Measurements from ENCODE around the gene ATG9B. TPM values are rescaled to one million over a fixed set of nuclear protein-coding genes. Genes with fewer than 3 reads are reported as not detected.

Gene ATG9B
- total and polyA plus RNA-seq, 2 donors (not counting 1 experiment from before 2014, with no cell fraction given) = 5.1 to 7.2 TPM

GRCh38 chr7:151040616-151041375, 16.5 kb upstream of the ATG9B start:
- Mint-ChIP-seq H3K9me3 (ENCODE audit: insufficient read depth) (no peaks in the 10 kb centered on the region), H3K4me1 (no peaks in the 10 kb centered on the region), H3K27ac (no peak overlapping the region), H3K27me3 (no peaks in the 10 kb centered on the region), H3K4me3 (no peak overlapping the region)
- CTCF ChIA-PET = no interaction called here
- Histone ChIP-seq H3K79me2 (ENCODE audit: control insufficient read depth, insufficient read depth, low read length) (no peaks in the 10 kb centered on the region), H3K36me3 (replicated peaks in 1 of 2; ENCODE audit: control extremely low read depth in 1 of 2, control insufficient read depth in 1 of 2, extremely low read depth in 1 of 2, insufficient read depth in 2 of 2, low read length in 1 of 2) (peaks cover 0 to 7% of the 10 kb centered on the region in 2 experiments), H2AFZ (ENCODE audit: insufficient read depth, low read depth, low read length, poor library complexity, severe bottlenecking) (no peak overlapping the region), H4K20me1 (ENCODE audit: control insufficient read depth, insufficient read depth, low read length, poor library complexity, severe bottlenecking) (no peaks in the 10 kb centered on the region), H3K9me3 (ENCODE audit: control extremely low read depth in 1 of 3, control insufficient read depth in 2 of 3, insufficient read depth in 1 of 3, low read length in 2 of 3) (no peaks in the 10 kb centered on the region), H3K4me1 (ENCODE audit: control insufficient read depth in 2 of 2, insufficient read depth in 2 of 2, low read length in 2 of 2) (no peaks in the 10 kb centered on the region), H3K27me3 (replicated peaks in 1 of 4; ENCODE audit: control extremely low read depth in 1 of 4, control insufficient read depth in 3 of 4, insufficient read depth in 4 of 4, low read length in 3 of 4) (no peaks in the 10 kb centered on the region), H3K9ac (ENCODE audit: low read length) (no peak overlapping the region), H3K4me3 (ENCODE audit: control extremely low read depth in 1 of 5, extremely low read depth in 1 of 5, insufficient read depth in 1 of 5, low read depth in 2 of 5, low read length in 4 of 5) (no peak overlapping the region), H3K4me2 (replicated peaks; ENCODE audit: low read depth, low read length, poor library complexity, severe bottlenecking) (no peak overlapping the region), H3K27ac (ENCODE audit: low read length in 2 of 2) (no peak overlapping the region)
- intact Hi-C loops (cut with micrococcal nuclease) = no loop called here
- POLR2A ChIA-PET = no interaction called here
- ATAC-seq (ENCODE audit: low read depth) = no peak
- no peak for DNase-seq
- WGBS (ENCODE audit: insufficient coverage) = 95% methylated on average over 30 of the region's 30 CpGs
- TF ChIP-seq EZH2 (IDR thresholded peaks at IDR 0.05; ENCODE audit: borderline replicate concordance, insufficient read depth, low read depth, low read length, poor library complexity, severe bottlenecking) (no peak), CTCF (IDR thresholded peaks at IDR 0.05) (no peak)

- no peak overlapping the region for H3K4me3 Mint-ChIP-seq
- intact Hi-C loops (cut with micrococcal nuclease) = no loop called here
- no peak overlapping the region for H3K4me2 ChIP-seq (replicated peaks; ENCODE audit: low read depth, low read length, poor library complexity, severe bottlenecking)
These were observed 15.7 kb upstream of the ATG9B start for GRCh38 chr7:151039850-151040548.

More at GRCh38 chr7:151039850-151040548, 15.7 kb upstream of the ATG9B start:
- no peaks in the 10 kb centered on the region for H3K27me3 Mint-ChIP-seq
- H3K4me1 ChIP-seq (ENCODE audit: control insufficient read depth in 2 of 2, insufficient read depth in 2 of 2, low read length in 2 of 2) = no peaks in the 10 kb centered on the region
- DNase-seq (no peak), ATAC-seq (ENCODE audit: low read depth) (no peak)
- peaks cover 0 to 15% of the 10 kb centered on the region in 2 experiments for H3K36me3 ChIP-seq (replicated peaks in 1 of 2; ENCODE audit: control extremely low read depth in 1 of 2, control insufficient read depth in 1 of 2, extremely low read depth in 1 of 2, insufficient read depth in 2 of 2, low read length in 1 of 2)
- H3K27ac ChIP-seq (ENCODE audit: low read length in 2 of 2) = no peak overlapping the region
- no peak overlapping the region for H3K4me3 ChIP-seq (ENCODE audit: control extremely low read depth in 1 of 5, extremely low read depth in 1 of 5, insufficient read depth in 1 of 5, low read depth in 2 of 5, low read length in 4 of 5)
- ChIA-PET CTCF (no interaction called here), POLR2A (no interaction called here)
- no peak overlapping the region for H2AFZ ChIP-seq (ENCODE audit: insufficient read depth, low read depth, low read length, poor library complexity, severe bottlenecking)
- no peak overlapping the region for H3K27ac Mint-ChIP-seq
- H3K9me3 Mint-ChIP-seq (ENCODE audit: insufficient read depth) = no peaks in the 10 kb centered on the region
- 73% methylated on average over 16 of the region's 18 CpGs for WGBS (ENCODE audit: insufficient coverage)
- H3K9ac ChIP-seq (ENCODE audit: low read length) = no peak overlapping the region
- no peaks in the 10 kb centered on the region for H3K9me3 ChIP-seq (ENCODE audit: control extremely low read depth in 1 of 3, control insufficient read depth in 2 of 3, insufficient read depth in 1 of 3, low read length in 2 of 3)
- no peaks in the 10 kb centered on the region for H3K79me2 ChIP-seq (ENCODE audit: control insufficient read depth, insufficient read depth, low read length)
- no peaks in the 10 kb centered on the region for H3K4me1 Mint-ChIP-seq
- TF ChIP-seq EZH2 (IDR thresholded peaks at IDR 0.05; ENCODE audit: borderline replicate concordance, insufficient read depth, low read depth, low read length, poor library complexity, severe bottlenecking) = no peak
- no peak for TF ChIP-seq CTCF (IDR thresholded peaks at IDR 0.05)
- H3K27me3 ChIP-seq (replicated peaks in 1 of 4; ENCODE audit: control extremely low read depth in 1 of 4, control insufficient read depth in 3 of 4, insufficient read depth in 4 of 4, low read length in 3 of 4) = no peaks in the 10 kb centered on the region
- no peaks in the 10 kb centered on the region for H4K20me1 ChIP-seq (ENCODE audit: control insufficient read depth, insufficient read depth, low read length, poor library complexity, severe bottlenecking)
